BJ (cell line): ENCODE measurements around the gene AADACL4. TPM values are rescaled to one million over a fixed set of nuclear protein-coding genes. Genes with fewer than 3 reads are reported as not detected.

ENCODE experiments used
- CTCF ChIA-PET: fragments of 350-600 bp; formaldehyde crosslinking; extraction: SDS; loops from one replicate; lab custom pipeline; 2021; ENCODE audit warnings: antibody characterized with exemption, inconsistent platforms; lab: Yijun Ruan, JAX
- POLR2A ChIA-PET: fragments of 300-600 bp; sonication (Branson Sonifier 250); formaldehyde crosslinking; extraction: SDS; loops from one replicate; lab custom pipeline; 2021; ENCODE audit warnings: antibody characterized with exemption; lab: Charles Lee
- DNase-seq: peaks from one replicate; pipeline ENCODE4 v3.0.0-alpha.2; 2011; ENCODE audit warnings: low read depth
- H3K27me3 ChIP-seq: 2 replicates; pipeline ENCODE4 v1.6.0; 2011; ENCODE audit warnings: low read length; ENCODE audit not compliant: control insufficient read depth, insufficient read depth
- H3K36me3 ChIP-seq: 2 replicates; pipeline ENCODE4 v1.5.1; 2011; ENCODE audit warnings: low read length; ENCODE audit not compliant: control insufficient read depth, insufficient read depth
- H3K4me3 ChIP-seq: 2 replicates; pipeline ENCODE4 v1.5.1; 2011; ENCODE audit warnings: low read depth, mild to moderate bottlenecking, control low read depth, low read length
- CTCF ChIP-seq: IDR thresholded peaks from 2 replicates; pipeline ENCODE4 v1.5.1; 2011; ENCODE audit warnings: low read depth, mild to moderate bottlenecking, control low read depth, inconsistent platforms, low read length, moderate library complexity; ENCODE audit not compliant: insufficient read depth
- polyA plus RNA-seq: library from polyadenylated mRNA; depleted of rRNA; stranded (reverse); fragments of >200 nt; gene quantifications from 2 replicates; pipeline ENCODE4 v1.2.3, GENCODE V29; 2011; rRNA removed
- small RNA-seq: library from RNA; depleted of rRNA; stranded (forward); fragments of <200 nt; gene quantifications from one replicate; pipeline ENCODE3, GENCODE V24; 2012; ENCODE audit warnings: low replicate concordance, low read depth; ENCODE audit not compliant: insufficient read length

Gene AADACL4
- polyA plus RNA-seq, 1 experiment: 0.20 TPM

GRCh38 chr1:12714710-12715475 lies 71.0 kb downstream of the AADACL4 start:
- no peak overlapping the region for H3K4me3 ChIP-seq
- ChIA-PET POLR2A (no interaction called here), CTCF (no interaction called here)
- H3K27me3 ChIP-seq: no peaks in the 10 kb centered on the region
- DNase-seq: no peak
- H3K36me3 ChIP-seq: no peaks in the 10 kb centered on the region
- TF ChIP-seq CTCF: no peak

GRCh38 chr1:12715896-12716437 lies 72.1 kb downstream of the AADACL4 start, which contains the start of gene AADACL3:
TSS of gene AADACL3 (plus strand) at chr1:12716110. CDS start at chr1:12716177, 67 bp downstream.
- POLR2A ChIA-PET: no interaction called here
- CTCF ChIA-PET: interaction anchor here (1.2 kb wide), 1 partner anchor 23 kb away, joined by 3 read pairs; no protein-coding TSS in a partner anchor
- no peak for TF ChIP-seq CTCF
- Histone ChIP-seq H3K4me3 (no peak within 1 kb of the TSS), H3K27me3 (no peaks in the 10 kb centered on the region), H3K36me3 (no peaks in the 10 kb centered on the region)
- no peak for DNase-seq

Small RNA genes lying within 50 kb of the gene (small RNA-seq; reads per million reads assigned to genes)
- gene AC244670.1: not detected

Other genes with a start within 250 kb of the AADACL4 start
- 188 and 224 TPM in 2 replicates for gene DHRS3, start 25.9 kb upstream of the AADACL4 start, polyA plus RNA-seq
- gene AADACL3, start 72.0 kb downstream of the AADACL4 start, polyA plus RNA-seq: not detected in 2 replicates
- gene CFAP107, start 102.1 kb downstream of the AADACL4 start, polyA plus RNA-seq: 0.04 and 0.23 TPM in 2 replicates
- gene PRAMEF12, start 129.7 kb downstream of the AADACL4 start, polyA plus RNA-seq: not detected in 2 replicates
- not detected in 2 replicates for gene PRAMEF1, start 147.3 kb downstream of the AADACL4 start, polyA plus RNA-seq
- gene PRAMEF11, start 187.3 kb downstream of the AADACL4 start, polyA plus RNA-seq: not detected in 2 replicates
- gene HNRNPCL1, start 204.6 kb downstream of the AADACL4 start, polyA plus RNA-seq: not detected in 2 replicates
- gene PRAMEF2, start 213.0 kb downstream of the AADACL4 start, polyA plus RNA-seq: not detected in 2 replicates
- gene PRAMEF4, start 242.1 kb downstream of the AADACL4 start, polyA plus RNA-seq: not detected in 2 replicates